ENCODE results near the gene ZNF669.
"Not testable (repeated sequence)": the region's sequence is repeated elsewhere in the genome, so short reads cannot be mapped to it uniquely, and the experiment has no call there.

The ZNF669 gene

DNA sequence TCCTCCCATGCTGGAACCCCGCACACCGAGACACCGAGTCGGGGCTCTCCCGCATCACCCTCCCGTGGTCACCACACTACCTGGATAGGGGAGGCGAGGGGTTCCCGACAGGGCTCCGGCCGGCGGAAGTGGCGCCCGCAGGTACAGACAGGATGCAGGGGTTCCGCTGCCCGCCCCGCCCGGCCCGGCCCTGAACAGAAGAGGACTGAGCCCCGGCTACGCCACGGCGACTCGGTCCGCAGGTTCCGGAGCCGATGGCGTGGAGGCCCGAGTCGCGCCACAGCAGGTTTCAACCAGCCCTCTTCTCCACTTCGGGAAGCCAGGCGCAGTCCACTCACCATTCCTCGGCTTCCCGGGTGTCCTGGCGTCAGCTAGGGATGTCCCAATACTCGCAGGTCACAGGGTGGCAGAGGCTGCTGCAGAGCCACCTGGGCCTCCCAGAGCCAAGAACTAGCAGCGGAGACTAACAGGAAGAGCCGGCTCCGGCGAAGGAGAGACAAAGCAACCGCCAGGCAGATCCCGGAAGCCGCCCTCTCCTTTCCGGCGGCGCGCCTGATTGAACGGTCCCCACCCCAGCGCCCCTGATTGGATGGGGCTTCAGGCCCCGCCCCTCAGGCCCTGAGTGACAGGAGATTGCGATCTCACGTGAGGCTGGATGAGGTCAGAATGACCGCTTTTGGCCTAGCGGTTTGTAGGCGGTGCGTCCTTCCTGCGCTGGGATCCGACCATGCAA is at the start of gene ZNF669:
ZNF669 (minus strand) TSS at position 498 of the 733 bp plus-strand sequence; CDS start at position 341, 157 bp downstream.
- peak; percentile 91 to 92 for DNase-seq (ENCODE audit: low read depth in 2 of 2)

DNA sequence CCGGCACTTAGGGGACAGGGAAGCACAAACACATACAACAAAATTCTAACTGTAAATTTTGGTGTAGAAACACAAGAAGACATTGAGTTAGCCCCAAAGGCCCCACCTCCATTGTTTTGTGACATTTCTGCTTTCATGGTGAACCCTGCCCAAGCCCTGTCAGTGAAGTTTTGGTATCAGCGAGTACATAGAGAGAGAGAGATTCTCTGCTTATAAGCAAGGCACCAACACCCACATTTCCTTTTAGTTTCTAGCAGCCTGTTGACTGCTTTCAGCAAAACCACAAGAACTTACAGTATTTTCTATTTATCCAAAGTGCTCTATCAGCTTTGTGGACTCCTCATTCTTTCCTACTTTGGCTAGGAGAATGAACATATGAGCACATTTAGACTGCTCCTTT is 43.6 kb upstream of the ZNF669 start:
- DNase-seq (ENCODE audit: low read depth in 2 of 2) = no peak

DNA sequence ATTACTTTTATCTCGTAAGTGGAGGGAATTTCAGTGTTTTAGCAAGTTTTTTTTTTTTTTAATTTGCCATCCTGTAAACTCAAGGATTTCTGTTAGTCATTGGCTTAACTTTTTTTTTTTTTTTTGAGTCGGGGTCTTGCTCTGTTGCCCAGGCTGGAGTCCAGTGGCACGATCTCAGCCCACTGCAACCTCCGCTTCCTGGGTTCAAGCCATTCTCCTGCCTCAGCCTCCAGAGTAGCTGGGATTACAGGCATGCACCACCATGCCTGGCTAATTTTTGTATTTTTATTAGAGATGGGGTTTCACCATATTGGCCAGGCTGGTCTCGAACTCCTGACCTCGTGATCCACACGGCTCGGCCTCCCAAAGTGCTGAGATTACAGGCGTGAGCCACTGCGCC is 43.0 kb upstream of the ZNF669 start:
- not testable (repeated sequence) for DNase-seq (ENCODE audit: low read depth in 2 of 2)

DNA sequence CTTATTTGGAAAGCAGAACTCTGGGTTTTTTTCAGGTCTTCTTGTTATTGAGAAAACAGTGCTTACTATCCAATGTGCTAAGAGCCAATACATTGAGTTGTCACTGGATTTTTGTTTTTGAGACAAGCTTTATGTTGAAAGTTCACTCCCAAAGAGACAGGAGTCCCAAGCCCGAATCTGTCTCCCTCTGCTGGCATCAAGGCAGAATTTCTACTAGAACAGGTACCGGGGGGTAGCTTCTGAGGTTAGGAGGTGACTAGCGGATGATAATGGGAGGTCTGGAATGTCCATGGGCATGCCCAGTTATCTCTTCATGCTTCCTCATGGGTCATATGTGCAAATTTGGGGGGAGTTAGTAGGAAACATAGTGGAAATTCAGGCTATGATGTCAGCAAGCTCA is 42.5 kb upstream of the ZNF669 start:
- no peak for DNase-seq (ENCODE audit: low read depth in 2 of 2)

DNA sequence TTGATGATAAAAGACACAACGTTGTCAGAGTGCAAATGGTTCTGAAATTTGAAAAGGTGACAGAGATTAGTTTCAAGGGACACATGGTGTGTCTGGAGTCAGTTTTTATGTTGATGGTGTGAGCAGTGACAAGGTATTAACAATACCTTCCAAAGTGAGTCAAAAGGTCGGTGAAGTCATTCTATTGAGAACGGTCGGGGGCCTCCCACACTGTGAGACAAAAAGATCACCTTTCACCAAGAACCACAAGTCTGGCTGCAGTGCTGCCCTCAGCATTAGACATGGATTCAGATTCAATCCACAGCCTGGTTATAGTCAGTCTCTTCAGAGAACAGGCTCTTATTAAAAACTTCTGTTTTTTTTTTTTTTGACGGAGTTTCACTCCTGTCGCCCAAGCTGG is 41.1 kb upstream of the ZNF669 start:
- no peak for DNase-seq (ENCODE audit: low read depth in 2 of 2)

DNA sequence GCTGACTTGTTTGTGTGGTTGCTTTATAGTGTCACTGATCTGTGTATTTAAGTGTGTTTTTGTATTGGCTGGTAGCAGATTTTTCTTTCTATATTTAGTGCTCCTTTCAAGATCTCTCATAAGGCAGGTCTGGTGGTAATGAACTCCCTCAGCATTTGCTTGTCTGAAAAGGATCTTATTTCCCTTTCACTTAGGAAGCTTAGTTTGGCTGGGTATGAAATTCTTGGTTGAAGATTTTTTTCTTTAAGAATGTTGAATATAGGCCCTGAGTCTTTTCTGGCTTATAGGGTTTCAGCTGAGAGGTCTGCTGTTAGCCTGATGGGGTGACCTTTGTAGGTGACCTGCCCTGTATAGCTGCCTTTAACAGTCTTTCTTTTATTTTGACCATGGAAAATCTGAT is 35.4 kb upstream of the ZNF669 start:
- DNase-seq (ENCODE audit: low read depth in 2 of 2) = not testable (repeated sequence)

DNA sequence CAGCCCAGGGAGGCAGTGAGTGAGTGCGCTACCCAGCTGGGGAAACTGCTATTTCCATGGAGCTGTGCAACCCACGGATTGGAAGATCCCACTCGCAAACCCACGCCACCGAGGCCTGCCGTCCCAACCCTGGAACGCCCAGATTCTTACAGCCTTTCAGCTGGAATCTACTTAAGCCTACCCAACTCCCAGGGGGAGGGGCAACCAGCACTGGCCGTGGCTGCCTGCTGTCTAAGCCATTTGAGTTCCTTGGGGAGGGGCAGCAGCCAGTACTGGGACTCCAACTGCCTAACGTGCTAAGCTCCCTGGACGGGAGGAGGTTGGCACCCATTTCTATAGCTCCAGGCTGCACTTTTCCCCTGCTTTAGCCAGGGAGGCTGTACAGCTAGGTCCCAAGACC is 27.1 kb upstream of the ZNF669 start:
- DNase-seq (ENCODE audit: low read depth in 2 of 2) = no peak

DNA sequence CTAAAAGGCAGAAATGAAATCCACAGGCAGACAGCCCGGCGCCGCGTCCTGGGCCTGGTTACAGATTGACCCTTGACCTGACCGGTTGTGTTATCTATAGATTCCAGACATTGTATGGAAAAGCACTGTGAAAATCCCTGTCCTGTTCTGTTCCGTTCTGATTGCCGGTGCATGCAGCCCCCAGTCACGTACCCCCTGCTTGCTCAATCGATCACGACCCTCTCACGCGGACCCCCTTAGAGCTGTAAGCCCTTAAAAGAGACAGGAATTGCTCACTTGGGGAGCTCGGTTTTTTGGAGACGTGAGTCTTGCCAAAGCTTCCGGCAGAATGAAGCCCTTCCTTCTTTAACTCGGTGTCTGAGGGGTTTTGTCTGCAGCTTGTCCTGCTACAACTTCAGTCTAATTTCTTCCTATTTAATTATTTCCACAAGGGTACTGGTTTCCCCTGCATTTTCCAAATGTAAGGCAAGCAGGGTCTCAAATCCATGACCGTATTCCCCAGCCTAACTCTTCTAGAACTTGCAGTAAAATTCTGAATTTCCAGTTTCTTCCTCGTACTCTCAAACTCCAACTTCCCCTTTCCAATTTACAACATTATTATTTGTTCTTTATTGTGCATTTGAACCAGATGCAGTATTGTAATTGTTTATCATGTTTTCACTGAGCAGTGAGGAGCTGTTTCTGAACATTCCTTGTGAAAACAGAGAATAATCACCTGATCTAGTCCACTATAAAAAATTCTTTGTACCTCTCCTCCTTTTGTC is 23.5 kb upstream of the ZNF669 start:
- not testable (repeated sequence) for DNase-seq (ENCODE audit: low read depth in 2 of 2)

DNA sequence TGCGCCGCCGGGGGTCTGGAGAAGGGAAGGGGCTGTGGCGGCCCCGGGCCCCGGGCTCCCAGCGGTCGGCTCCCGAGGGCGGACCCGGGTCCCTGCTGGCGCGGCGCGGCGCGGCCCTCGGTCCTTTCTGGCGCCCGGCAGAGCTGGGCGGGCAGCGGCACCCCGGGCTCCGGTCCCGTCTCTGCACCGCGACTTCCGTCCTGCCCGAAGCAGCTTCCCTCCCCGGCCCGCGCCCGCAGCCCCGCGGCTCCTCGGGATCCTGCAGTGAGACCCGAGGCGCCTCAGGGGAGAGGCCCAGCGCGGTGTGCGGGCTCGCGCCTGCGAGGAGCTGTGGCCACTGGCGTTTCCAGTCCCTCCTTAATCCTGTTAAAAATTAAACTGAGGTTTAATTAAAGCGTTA is 22.4 kb upstream of the ZNF669 start:
- not testable (repeated sequence) for DNase-seq (ENCODE audit: low read depth in 2 of 2)

DNA sequence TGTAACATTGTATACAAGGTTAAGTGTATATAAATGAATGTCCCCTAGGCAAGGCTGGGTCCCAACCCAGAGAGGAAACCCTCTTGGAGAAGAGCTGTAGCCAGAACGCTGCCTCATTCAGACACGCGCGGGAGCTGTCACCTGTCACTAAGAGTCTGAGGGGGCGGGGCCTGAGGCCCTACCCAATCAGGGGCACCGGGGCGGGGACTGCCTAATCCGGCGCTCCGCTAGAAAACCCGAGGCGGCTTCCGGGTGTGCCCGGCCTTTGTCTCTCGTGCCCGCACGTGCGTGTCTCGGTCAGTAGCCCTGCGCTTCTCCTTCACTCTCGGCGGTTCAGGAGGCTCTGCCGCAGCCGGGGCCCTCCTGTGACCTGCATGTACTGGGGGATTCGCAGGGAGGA is 22.0 kb upstream of the ZNF669 start:
- not testable (repeated sequence) for DNase-seq (ENCODE audit: low read depth in 2 of 2)

DNA sequence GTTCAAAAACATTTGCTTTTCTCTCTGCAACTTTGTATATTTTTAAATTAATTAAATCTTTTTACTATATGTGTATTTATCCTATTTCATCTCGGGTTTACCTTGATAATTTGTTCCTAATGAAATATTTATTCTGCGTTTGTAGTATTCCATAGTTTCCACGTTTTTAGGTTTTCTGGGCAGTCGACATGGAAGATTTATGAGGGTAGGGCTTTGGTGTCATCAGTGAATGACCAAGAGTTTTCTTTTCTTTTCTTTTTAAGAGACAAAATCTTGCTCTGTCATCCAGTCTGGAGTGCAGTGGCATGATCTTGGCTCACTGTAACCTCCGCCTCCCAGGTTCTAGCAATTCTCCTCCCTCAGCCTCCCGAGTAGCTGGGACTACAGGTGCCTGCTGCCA is 17.2 kb upstream of the ZNF669 start:
- no peak for DNase-seq (ENCODE audit: low read depth in 2 of 2)

DNA sequence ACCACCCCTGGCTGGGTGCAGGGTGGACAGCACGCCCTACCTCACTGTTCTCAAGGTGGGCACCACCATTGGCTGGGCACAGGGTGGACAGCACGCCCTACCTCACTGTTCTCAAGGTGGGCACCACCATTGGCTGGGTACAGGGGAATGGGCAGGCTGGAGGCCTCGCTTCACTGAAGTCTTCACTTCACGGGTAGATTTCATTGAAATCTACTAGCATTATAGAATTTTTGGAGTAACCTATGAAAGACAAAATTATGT is 16.2 kb upstream of the ZNF669 start:
- DNase-seq (ENCODE audit: low read depth in 2 of 2) = not testable (repeated sequence)

DNA sequence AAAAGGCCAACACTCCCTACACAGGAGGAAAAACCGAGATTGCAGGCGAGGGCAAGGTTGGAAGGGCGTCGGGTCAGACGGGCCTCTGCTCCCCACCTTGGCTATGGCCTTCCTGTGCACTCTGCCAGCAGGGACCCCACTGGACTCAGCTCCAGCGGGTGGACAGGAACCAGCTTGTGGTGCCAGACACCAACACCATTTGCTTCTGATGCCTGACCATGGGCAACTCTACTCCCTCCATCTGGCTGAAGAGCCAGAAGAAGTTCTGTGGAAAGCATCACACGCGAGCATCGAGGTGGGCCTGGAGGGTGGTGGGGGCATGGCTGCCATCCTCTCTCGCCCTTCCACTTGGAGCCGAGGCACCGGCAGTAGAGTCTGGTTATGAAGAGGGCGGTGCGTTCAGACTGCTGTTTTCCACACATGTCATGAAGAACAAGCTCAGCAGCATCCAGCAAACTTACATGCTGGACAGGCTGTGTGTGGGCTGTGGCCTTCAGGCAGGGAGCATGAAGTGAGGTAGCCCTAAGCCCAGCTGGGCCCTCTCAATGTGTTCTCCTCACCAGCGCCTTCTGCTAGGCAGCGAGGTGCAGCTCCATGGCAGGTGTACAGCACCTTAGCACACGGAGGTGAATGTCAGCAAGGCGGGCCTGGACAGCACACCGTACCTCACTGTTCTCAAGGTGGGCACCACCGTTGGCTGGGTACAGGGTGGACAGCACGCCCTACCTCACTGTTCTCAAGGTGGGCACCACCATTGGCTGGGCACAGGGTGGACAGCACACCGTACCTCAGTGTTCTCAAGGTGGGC is 15.6 kb upstream of the ZNF669 start:
- no peak for DNase-seq (ENCODE audit: low read depth in 2 of 2)

DNA sequence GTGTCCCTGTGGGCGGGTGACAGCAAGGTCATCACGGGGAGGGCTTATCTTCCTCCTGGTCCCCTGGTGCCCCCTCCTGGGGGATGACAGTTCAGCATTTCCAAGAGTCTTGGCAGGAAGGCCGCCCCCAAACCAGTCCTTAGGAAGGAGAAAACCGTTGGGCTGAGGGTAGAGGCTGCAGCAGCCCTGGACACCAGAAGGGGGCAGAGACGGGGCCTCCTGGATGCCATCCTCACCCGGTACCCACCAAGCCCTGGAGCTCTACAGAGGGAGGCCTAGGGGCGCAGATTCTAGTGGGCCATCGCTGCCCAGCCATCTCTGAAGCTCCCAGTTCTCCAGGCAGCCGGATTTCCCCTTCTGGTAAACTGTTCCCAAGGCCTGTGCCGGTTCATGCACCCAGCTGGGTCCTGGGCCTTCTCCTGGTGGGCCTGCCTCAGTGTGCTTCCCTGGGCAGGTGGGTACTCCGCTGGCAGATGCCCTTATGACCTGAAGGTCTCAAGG is 14.8 kb upstream of the ZNF669 start:
- peak in 1 of 2 donors; percentile 26 for DNase-seq (ENCODE audit: low read depth in 2 of 2)

DNA sequence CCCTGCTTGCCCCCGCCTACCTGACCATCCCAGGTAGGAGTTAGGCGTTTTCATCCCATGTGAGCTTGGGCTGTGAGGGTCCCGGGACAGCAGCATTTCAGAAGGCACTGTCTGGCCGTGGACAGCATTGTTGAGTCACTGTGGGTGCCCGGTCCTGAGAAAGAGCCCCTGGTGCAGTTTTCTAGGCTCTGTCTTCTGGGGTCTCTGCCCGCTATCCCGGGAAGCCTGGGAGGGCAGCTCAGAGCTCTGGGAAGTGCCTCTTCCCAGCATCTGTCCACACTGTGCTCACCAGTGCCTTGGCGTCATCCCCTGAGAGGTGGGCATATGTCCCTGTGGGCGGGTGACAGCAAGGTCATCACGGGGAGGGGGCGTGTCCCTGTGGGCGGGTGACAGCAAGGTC is 11.4 kb upstream of the ZNF669 start:
- DNase-seq (ENCODE audit: low read depth in 2 of 2) = no peak

DNA sequence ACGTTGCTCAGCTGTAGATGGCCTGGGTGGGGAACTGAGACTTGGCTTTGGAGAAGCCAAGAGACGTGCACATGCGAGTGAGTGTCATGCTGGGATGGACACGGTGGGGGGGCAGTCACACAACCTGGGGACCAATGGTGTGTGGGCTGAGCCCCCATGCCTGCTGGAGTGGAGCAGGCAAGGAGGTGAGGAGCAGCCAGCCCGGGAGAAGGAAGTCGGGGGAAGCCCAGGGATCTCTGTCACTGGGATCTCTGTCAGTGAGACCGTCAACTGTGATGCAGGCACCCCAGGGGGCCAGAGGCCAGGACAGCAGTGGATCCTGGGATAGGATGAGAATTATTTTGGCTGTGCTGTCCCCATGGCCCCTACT is 11.0 kb upstream of the ZNF669 start:
- no peak for DNase-seq (ENCODE audit: low read depth in 2 of 2)

DNA sequence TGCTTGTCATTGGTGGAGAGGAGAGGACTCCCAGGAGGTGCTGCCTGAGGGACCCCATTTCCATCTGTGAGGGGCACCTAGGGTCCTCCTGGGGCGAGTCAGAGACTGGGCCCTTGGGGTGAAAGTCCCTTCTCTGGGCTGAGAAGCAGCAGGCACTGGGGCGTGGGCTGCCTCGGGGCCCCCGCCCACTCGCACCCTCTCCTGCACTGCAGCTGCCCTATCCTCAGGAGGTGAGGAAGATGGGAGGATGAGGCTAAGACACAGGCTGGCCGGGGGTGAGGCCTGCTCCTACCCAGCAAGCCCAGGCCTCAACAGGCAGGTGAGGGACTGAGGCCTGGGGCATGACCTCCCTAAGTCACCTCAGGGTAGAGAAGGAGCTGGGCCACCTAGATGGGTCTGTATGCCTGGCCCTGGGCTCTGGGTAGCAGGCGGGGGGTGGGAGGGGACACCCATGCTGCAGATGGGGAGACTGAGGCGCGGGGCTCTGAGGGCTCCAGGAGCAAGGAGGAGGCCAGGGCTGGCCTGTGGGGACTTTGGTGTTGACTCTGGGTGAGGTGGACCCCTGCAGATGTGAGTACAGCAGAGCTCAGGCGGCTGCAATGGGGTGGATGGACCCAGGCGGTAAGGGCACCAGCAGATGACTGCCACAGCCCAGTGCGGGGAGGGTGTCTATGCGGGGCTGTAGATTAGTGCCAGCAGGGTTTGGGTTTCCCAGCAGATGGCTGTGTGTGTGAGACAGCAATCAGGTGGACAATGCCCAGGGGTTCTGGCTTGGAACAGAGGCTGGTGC is 10.4 kb upstream of the ZNF669 start:
- no peak for DNase-seq (ENCODE audit: low read depth in 2 of 2)

DNA sequence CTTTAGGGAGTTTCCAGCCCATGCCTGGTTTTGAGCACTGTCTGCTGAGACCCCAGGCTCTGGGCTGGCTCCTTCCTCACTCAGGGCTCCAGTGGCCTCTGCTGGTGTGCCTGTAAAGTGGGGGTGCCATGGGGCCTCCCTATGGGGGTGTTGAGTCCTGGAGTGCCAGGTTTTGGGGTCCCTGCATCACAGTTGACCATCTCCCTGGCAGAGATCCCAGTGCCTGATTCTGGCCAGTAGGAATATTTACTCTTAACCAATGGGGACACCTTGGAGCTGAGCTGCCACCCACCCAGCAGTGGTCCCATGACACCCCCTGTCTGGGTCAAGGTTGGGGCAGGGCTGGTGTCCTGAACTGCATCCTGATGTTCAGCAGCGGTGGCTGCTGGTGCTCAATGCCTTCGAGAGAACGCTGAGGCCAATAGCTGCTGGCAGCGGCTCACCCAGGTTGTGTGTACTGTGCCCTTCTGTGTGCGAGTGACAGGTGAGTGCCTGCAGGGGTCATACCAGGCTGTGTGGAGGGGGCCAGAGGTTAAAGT is 9.6 kb upstream of the ZNF669 start:
- no peak for DNase-seq (ENCODE audit: low read depth in 2 of 2)

DNA sequence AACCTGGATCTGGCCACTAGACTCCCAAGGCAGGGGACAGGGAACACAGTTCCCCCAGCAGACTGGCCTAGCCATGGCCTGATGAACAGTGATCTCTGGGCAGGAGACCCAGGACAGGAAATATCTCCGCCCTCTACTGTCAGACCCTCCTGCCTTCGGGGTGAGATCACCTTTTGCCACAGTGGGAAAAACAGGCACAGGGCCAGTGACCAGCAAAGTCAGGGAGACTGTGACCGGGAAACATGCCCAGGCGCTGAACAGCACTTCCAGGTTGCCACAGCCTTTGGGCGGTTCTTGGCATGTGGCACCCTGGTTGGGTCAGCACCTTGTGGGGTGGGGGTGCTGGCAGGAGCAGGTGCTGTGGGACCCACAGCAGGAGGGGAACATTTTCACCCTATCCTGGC is 8.9 kb upstream of the ZNF669 start:
- DNase-seq (ENCODE audit: low read depth in 2 of 2) = no peak

DNA sequence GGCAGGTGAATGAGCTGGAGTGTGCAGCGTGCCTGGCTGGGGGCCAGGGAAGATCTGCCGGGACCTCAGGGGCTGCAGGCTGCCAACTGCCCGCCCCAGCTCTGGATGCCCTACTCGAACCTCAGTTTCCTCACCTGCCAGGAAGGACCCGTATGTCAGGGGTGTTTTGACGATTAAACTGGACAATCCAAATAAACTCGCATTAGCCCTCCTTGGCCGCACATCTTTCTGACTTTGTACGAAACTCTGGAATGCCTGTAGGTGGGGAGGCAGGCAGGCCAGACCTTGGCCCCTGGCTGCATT is 8.3 kb upstream of the ZNF669 start:
- no peak for DNase-seq (ENCODE audit: low read depth in 2 of 2)

DNA sequence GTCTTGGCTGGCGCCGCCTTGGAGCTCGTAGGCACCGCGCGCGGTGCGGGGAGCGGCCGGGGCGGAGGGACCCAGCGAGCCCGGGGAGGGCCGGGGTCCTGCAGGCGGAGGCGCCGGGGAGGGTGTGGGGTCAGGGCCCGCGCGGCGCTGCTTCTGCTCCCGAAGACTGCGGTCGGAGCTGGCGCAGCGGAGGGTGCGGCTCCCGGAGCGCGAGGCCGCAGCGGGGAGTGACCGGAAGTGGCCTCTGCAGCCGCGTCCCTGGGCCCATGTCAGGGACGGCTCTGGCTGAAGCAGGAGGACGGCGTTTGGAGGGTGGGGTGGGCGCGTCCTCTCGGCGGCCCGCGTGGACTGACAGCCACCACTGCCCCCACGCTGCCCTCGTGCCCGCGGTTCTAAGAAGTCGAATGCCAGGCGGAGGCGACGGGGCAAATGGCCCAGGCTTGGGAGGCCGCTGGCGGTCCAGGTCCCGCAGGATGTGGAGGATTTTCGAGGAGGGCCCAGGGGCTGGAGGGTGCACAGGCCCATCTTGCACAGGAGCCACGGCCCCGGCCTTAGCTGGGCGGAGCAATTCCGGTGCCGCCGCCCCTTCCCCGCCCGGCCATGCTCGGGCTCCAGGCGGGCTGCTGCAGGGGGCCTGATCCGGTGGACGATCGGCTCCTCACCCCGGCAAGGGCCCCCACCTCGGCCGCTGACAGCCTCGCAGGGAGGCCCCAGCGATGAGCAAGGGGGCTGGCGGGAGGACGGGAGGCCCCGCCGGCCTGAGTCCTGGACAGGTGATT is 7.7 kb upstream of the ZNF669 start:
- no peak for DNase-seq (ENCODE audit: low read depth in 2 of 2)

All from stimulated activated CD4-positive, alpha-beta T cell treated with anti-CD3 and anti-CD28 coated beads, Interleukin-4, amount 100 ng/mL, for 48 hours (primary cell).